Stimulated activated naive CD4-positive, alpha-beta T cell treated with Interleukin-2 at 50 U/mL for 16 hours (primary cell): ENCODE measurements around the gene DOCK1.
"Not testable (repeated sequence)": the region's sequence is repeated elsewhere in the genome, so short reads cannot be mapped to it uniquely, and the experiment has no call there.

Experiments used
- DNase-seq: peaks from one replicate; lab custom pipeline; 2025; lab: John Stamatoyannopoulos, UW

Gene DOCK1

GRCh38 chr10:127276794-127277462 is 371.7 kb downstream of the DOCK1 start:
- DNase-seq = no peak

- DNase-seq = no peak
Measured at GRCh38 chr10:127278001-127278400, 372.8 kb downstream of the DOCK1 start.

DNA sequence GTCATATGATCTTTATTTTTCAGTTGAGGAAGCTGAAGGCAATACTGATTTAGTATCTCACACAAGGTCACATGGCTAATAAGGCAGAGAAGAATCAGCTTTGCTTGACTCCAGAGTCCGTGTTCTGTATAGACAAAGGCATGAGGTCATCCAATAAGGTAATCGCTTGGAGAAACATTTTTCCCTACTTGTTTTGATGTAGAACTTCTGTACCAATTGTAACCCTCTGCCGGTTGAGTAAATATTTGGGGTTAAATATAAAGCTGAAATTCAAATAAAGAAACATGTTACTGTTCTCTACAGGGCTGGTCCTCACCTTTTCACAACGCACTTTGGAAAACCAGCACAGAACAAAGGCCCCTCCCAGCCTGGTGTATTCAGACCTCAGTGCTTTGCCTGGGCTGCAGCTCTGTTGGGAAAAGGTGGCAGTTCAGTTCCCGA is 374.1 kb downstream of the DOCK1 start:
- no peak for DNase-seq

- no peak for DNase-seq
Measured at GRCh38 chr10:127280446-127280845, 375.2 kb downstream of the DOCK1 start.

DNA sequence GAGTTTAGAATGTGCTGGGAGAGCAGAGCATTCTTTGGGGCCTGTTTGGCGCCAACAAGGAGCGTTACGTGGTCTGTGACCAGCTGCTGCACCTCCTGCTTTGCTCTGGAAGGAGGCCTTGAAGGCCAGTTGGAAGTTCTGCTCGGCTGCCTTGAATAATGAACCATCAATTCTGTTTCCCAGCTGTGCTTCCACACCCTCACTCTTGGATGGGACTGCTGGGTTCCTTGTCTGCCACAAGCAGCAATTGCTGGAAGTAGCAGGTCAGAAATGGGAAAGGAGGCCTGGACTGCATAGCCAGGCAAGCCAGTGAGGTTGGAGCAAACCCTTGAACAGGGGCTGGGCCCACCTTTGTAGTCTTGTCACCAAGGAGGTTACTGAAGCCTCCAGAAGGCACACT is 377.8 kb downstream of the DOCK1 start:
- no peak for DNase-seq

- no peak for DNase-seq
Measured at GRCh38 chr10:127283576-127283975, 378.3 kb downstream of the DOCK1 start.

- DNase-seq = no peak
Measured at GRCh38 chr10:127290850-127291249, 385.6 kb downstream of the DOCK1 start.

- DNase-seq = no peak
Measured at GRCh38 chr10:127291329-127291728, 386.1 kb downstream of the DOCK1 start.

DNA sequence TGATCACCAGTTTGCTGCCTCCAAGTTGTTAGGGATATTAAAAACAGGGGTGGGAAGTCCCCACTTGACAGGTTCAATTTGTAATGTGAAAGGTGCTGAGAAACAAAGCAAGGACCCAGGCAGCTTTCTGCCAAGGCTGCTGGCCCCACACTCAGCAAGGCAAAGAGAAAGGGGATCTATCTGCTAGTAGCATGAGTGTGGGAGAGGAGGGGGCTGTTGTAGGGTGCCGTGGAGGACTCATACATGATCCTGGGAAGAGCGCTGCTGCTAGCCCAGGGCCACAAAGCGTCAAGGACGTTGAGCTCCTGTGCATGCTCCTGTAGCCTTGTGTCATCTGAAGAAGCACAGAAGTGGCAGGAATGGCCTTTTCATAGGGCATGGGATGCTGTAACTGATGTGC is 387.7 kb downstream of the DOCK1 start:
- no peak for DNase-seq

- DNase-seq = no peak
Measured at GRCh38 chr10:127293640-127294039, 388.4 kb downstream of the DOCK1 start.

GRCh38 chr10:127296696-127297095 is 391.5 kb downstream of the DOCK1 start:
- DNase-seq = no peak

DNA sequence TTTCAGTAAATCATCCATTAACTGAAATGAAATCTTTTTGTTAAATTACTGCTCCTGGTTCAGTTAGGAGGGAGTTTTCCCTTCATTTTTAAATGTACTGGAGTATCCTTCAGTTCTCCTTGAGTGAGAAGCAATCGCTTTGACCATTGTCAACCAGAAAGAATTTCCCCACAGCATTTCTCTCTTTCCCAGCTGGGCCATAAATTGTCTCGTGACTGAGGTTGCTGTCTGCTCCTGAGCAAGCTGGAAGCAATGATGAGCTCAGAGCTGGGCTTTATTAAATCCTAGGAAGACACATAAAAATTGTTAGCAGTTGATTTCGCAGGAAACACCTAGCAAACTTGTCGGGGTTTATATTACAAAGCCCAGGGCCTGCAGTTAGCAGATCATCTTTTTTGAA is 393.2 kb downstream of the DOCK1 start:
- no peak for DNase-seq

- not testable (repeated sequence) for DNase-seq
Measured at GRCh38 chr10:127299192-127299591, 394.0 kb downstream of the DOCK1 start.

- DNase-seq = no peak
Measured at GRCh38 chr10:127299956-127300689, 394.9 kb downstream of the DOCK1 start.

GRCh38 chr10:127300868-127301321 is 395.7 kb downstream of the DOCK1 start:
- DNase-seq = no peak

GRCh38 chr10:127302343-127302742 is 397.1 kb downstream of the DOCK1 start:
- no peak for DNase-seq

GRCh38 chr10:127303105-127303504 is 397.9 kb downstream of the DOCK1 start:
- no peak for DNase-seq

DNA sequence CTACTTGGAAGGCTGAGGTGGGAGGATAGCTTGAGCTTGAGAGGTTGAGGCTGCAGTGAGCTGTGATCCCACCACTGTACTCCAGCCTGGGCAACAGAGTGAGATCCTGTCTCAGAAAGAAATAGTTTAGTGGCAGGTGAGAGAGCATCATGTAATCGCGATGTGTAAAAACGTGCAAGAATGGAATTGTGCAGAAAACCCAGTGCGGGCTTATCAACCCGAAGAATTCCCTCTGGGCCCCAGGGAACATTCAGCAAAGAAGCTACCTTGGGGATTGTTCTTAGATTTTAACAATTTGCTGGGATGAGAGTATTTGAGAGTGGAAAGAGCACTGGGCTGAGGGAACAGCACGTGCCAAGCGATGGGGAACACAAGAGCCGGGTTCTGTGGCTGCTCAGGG is 398.5 kb downstream of the DOCK1 start:
- DNase-seq = no peak

- DNase-seq = no peak
Measured at GRCh38 chr10:127306479-127306878, 401.3 kb downstream of the DOCK1 start.

GRCh38 chr10:127307338-127307737 is 402.1 kb downstream of the DOCK1 start:
- no peak for DNase-seq

GRCh38 chr10:127308031-127308430 is 402.8 kb downstream of the DOCK1 start:
- DNase-seq = no peak

DNA sequence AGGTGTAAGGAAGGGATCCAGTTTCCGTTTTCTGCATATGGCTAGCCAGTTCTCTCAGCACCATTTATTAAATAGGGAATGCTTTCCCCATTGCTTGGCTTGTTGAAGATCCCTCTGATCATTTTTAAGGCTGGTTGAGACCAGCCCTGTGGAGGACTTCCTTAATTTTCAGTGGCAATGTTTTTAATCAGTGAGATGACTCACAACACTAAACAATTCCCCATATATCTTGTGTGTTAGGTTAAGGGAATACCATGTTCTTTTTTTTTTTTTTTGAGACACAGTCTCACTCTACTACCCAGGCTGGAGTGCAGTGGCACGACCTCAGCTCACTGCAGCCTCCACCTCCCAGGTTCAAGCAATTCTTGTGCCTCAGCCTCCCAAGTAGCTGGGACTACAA is 404.4 kb downstream of the DOCK1 start:
- DNase-seq = not testable (repeated sequence)

GRCh38 chr10:127310430-127310829 is 405.2 kb downstream of the DOCK1 start:
- no peak for DNase-seq

DNA sequence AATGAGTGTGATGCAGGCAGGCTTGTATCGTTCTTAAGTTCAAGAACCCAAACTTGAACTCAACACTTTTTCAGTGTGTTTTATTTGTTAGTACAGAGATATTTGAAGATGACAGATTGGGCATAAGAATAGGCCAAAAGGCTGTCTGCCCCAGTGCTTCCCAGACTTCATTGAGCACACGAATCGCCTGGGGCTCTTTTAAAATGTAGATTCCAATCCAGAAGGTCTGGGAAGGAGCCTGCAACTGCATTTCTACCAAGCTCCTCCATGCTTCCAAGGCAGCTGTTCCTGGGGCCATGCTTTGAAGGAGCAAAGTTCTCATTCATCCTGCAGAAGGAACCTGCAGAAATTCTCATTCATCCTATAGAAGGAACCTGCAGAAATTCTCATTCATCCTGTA is 405.7 kb downstream of the DOCK1 start:
- no peak for DNase-seq
